Heart right ventricle (tissue), 16 donors: ENCODE results near the gene ABLIM1. TPM values are rescaled to one million over a fixed set of nuclear protein-coding genes. Genes with fewer than 3 reads are reported as not detected.

Experiments
- ATAC-seq, 8 donors: fragments of 200-7000 bp; cut with Tn5 transposase; one replicate each; pipeline ENCODE4 v1.9.1; 2020; ENCODE audit warnings: mild to moderate bottlenecking in 8 of 8, moderate library complexity in 8 of 8, moderate number of reproducible peaks in 1 of 8
- DNase-seq, 2 donors: peaks; one replicate each; pipeline ENCODE4 v3.0.0-alpha.2; 2020
- H3K27ac ChIP-seq, 10 donors: fragments of 200-600 bp; sonication (generic) in 2 of 10; one replicate each; pipeline versions ENCODE4 v1.5.0 to v1.8.0; 2020 to 2022; ENCODE audit warnings: mild to moderate bottlenecking in 3 of 10
- H3K27me3 ChIP-seq, 7 donors: fragments of 200-600 bp; one replicate each; pipeline ENCODE4 v1.8.0; 2021 to 2022; ENCODE audit warnings: mild to moderate bottlenecking in 2 of 7
- H3K36me3 ChIP-seq, 9 donors: fragments of 200-600 bp; sonication (generic) in 1 of 9; one replicate each; pipeline versions ENCODE4 v1.5.0 to v1.8.0; 2020 to 2022; ENCODE audit warnings: mild to moderate bottlenecking in 2 of 9
- H3K4me1 ChIP-seq, 9 donors: fragments of 200-600 bp; sonication (generic) in 1 of 9; one replicate each; pipeline versions ENCODE4 v1.5.0 to v1.8.0; 2020 to 2022; ENCODE audit warnings: mild to moderate bottlenecking in 4 of 9
- H3K4me3 ChIP-seq, 10 donors: fragments of 200-600 bp; sonication (generic) in 2 of 10; one replicate each; pipeline versions ENCODE4 v1.5.0 to v1.8.0; 2020 to 2022; ENCODE audit warnings: mild to moderate bottlenecking in 7 of 10, moderate library complexity in 2 of 10
- H3K9me3 ChIP-seq, 11 donors: fragments of 200-600 bp in 10 of 11; sonication (generic) in 2 of 11; one replicate each; pipeline versions ENCODE4 v1.5.0 to v1.8.0; 2013 to 2022; ENCODE audit warnings: mild to moderate bottlenecking in 2 of 11, control low read depth in 1 of 11, moderate library complexity in 1 of 11
- WGBS, 2 donors: extraction: QIAGEN DNeasy Blood & Tissue Kit; methylation state at CpG; one replicate each; pipeline ENCODE4 v1.1.7; 2013; ENCODE audit warnings: inconsistent platforms in 1 of 2; 5-methylcytosine and 5-hydroxymethylcytosine counted together
- intact Hi-C, 10 donors: fragments of 100-400 bp; cut with DNase I; formaldehyde crosslinking; loops; one replicate each; pipeline versions ENCODE4 v1.11.1 to v1.14.2; 2022
- polyA plus RNA-seq, 2 donors: library from polyadenylated mRNA; stranded (reverse); fragments of 200-250 nt; gene quantifications; one replicate each; pipeline ENCODE4 v1.2.3, GENCODE V29; 2013
- total RNA-seq, 10 donors: library from RNA; stranded (reverse); fragmentation: NEBNext Ultra II Directional in 3 of 10; extraction: Animal tissue kit (Norgen Biotek cat#: 25700) in 3 of 10; gene quantifications; one replicate each; pipeline versions ENCODE4 v1.2.1 to v1.2.4, GENCODE V29; 2021 to 2023
- TF ChIP-seq, protein P1 (sequence below), 9 donors: fragments of 200-600 bp; sonication (generic) in 2 of 9; IDR thresholded peaks; one replicate each; pipeline versions ENCODE4 v1.5.0 to v1.8.0; 2021 to 2022; ENCODE audit warnings: antibody characterized with exemption in 9 of 9, mild to moderate bottlenecking in 5 of 9, moderate library complexity in 1 of 9
- donor health status: Arrhythmogenic right ventricular cardiomyopathy.
- donor health status: ischemic (EF 13 %, LVEDD 7.1; RV severe dilation, severe dysfunction).
- donor health status: healthy with polysubstance abuse.
- donor health status: DM: no; HTN: yes; CAD: no.
- donor health status: DM: no; HTN: no; CAD: no.
- donor health status: ischemic (EF 25% LVEDD 6.9; RV normal size, moderate dysfunction).
- donor health status: ischemic (EF 25% LVEDD 5.7; RV mildly dilated, moderate dysfunction).
- donor health status: healthy.
- donor health status: DM: yes; HTN: yes; CAD: no.
- donor health status: Ischemic cardiomyopathy.
- donor health status: ischemic (EF 35%, LVEDD 5.7; RV mildly dilated, moderate dysfunction).
- donor health status: nonischemic (EF 11% LVEDD 7.7; RV severe dilation, severe dysfunction).
- donor health status: DM: yes; HTN: yes; CAD: no.
- donor health status: PGD.
- donor health status: ischemic (EF 29% LVEDD 5.4; RV normal size, mild dysfunction).
- donor health status: nonischemic (EF 23%, LVEDD 6.1; RV moderate dilation, normal function).

Gene ABLIM1
- total and polyA plus RNA-seq, 12 donors, result 119 to 816 (median 600) TPM

DNA sequence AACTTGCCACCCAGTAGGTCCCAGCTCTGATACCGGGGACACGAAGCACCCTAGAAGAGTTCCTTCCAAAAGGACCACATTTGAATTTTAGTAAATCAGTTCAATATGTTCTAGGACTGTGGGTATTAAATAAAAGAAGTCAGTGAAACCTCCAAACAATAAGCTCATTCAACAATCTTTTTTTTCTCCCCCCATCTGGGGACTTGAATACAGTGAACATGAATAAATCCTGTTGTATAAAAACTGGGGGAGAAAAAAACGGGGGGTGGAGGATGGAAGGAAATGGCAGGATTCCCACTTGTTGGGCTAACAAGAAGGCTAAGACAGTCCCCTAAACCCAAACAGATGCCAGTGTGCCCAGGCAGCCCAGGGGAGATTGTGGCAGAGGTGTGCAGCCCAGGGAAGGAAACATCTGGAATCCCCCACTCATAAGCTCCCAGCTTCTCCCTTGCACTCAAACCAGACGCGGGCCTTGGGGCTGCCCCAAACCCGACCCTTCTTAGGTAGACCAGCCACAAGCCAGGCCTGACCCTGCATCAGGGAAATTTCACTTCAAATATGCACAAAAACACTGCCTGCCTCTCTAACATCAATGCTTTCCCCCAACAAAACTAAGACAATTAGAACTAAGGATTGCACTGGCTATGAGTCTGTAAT is 262.6 kb downstream of the ABLIM1 start:
- H3K4me3 ChIP-seq, result no peak overlapping the region
- no peak for ATAC-seq
- H3K9me3 ChIP-seq, result no peaks in the 10 kb centered on the region
- peaks cover 0 to 18% (median 0%) of the 10 kb centered on the region in 7 donors for H3K27me3 ChIP-seq
- intact Hi-C loops, result loop anchor here in 1 of 10 donors (10.0 kb wide), 1 partner anchor 51 kb away; no protein-coding TSS in a partner anchor
- no peaks in the 10 kb centered on the region for H3K36me3 ChIP-seq
- 82 to 91% methylated on average over 6 of the region's 6 CpGs for WGBS, 2 donors
- no peak for DNase-seq
- TF ChIP-seq, protein P1, sequence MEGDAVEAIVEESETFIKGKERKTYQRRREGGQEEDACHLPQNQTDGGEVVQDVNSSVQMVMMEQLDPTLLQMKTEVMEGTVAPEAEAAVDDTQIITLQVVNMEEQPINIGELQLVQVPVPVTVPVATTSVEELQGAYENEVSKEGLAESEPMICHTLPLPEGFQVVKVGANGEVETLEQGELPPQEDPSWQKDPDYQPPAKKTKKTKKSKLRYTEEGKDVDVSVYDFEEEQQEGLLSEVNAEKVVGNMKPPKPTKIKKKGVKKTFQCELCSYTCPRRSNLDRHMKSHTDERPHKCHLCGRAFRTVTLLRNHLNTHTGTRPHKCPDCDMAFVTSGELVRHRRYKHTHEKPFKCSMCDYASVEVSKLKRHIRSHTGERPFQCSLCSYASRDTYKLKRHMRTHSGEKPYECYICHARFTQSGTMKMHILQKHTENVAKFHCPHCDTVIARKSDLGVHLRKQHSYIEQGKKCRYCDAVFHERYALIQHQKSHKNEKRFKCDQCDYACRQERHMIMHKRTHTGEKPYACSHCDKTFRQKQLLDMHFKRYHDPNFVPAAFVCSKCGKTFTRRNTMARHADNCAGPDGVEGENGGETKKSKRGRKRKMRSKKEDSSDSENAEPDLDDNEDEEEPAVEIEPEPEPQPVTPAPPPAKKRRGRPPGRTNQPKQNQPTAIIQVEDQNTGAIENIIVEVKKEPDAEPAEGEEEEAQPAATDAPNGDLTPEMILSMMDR (IDR thresholded peaks at IDR 0.05), result no peak
- peaks cover 3 to 71% (median 34%) of the 10 kb centered on the region in 9 donors for H3K4me1 ChIP-seq
- no peak overlapping the region for H3K27ac ChIP-seq

DNA sequence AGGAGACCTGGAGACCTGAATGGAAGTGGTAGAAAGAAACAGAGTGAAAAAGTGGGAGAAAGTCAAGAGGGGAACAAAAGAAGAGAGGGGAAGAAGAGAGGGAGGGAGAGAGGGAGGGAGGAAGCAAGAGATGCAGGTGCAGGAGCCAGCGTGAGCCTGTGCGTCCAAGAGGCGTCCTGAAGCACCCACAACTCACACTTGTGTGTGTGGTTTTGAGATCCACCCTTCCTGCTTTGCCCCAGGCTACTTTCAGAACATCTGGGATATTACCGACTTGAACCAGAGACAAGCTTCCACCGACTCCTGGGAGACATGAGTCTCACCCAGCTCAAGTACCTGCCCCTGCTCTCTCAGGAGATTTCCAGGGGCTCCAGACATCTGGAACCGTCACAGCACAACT is 263.5 kb downstream of the ABLIM1 start:
- Histone ChIP-seq H3K27me3 (peaks cover 0 to 14% (median 0%) of the 10 kb centered on the region in 7 donors), H3K36me3 (no peaks in the 10 kb centered on the region), H3K4me1 (peaks cover 3 to 69% (median 26%) of the 10 kb centered on the region in 9 donors), H3K4me3 (no peak overlapping the region), H3K27ac (no peak overlapping the region), H3K9me3 (no peaks in the 10 kb centered on the region)
- DNase-seq (no peak), ATAC-seq (no peak)
- intact Hi-C loops, result loop anchor here in 1 of 10 donors (10.0 kb wide), 1 partner anchor 50 kb away; no protein-coding TSS in a partner anchor
- TF ChIP-seq, protein P1 (IDR thresholded peaks at IDR 0.05), result no peak
- 83 to 94% methylated on average over 6 of the region's 6 CpGs for WGBS, 2 donors

DNA sequence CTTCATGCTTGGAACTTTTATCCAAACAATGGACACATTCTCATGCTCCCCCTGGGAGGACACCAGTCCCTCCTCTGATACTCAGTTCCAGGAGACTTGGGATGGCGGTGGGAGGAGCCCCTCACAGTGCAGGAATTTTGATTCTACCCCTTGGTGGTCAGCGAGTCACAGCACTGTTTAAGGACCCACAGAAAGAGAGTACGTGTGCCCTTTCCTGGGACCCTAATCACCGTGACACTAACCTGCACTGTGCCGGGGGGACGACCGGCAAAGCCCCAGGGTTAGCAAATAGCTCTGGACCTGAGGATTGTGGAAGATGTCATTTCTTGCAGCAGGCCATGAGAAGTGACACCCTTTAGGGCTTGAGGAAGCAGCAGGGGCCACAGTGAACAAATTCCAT is 264.2 kb downstream of the ABLIM1 start:
- no peak overlapping the region for H3K4me3 ChIP-seq

DNA sequence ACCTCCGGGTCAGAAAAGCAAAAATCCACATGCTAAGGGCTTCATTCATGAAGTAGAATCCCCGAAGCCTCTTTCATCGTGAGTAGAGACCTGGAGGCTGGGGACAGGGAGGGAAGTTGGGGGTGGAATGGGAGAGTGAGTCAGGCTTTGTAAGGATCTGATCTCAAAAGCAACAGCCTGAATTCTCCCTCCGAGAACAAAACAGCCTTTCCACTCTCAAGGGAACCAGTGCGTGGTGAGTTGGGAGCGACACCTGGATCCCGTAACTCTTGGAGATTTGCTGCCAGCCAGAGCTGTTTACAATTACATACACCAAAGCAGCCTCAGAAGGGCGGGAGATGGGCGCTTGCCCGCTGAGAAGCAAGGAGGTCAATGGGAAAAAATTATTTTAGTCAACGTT is 264.6 kb downstream of the ABLIM1 start:
- 61 to 63% methylated on average over 11 of the region's 11 CpGs for WGBS, 2 donors
- intact Hi-C loops, result loop anchor here in 1 of 10 donors (10.0 kb wide), 1 partner anchor 49 kb away; no protein-coding TSS in a partner anchor
- DNase-seq (no peak), ATAC-seq (peak in 2 of 8 donors; percentile 14 to 46)
- Histone ChIP-seq H3K4me3 (no peak overlapping the region), H3K36me3 (no peaks in the 10 kb centered on the region), H3K27ac (peak overlapping the region in 2 of 10 donors; percentile 14 to 21), H3K27me3 (peaks cover 0 to 7% (median 0%) of the 10 kb centered on the region in 7 donors), H3K9me3 (no peaks in the 10 kb centered on the region), H3K4me1 (peaks cover 3 to 69% (median 27%) of the 10 kb centered on the region in 9 donors)
- TF ChIP-seq, protein P1 (IDR thresholded peaks at IDR 0.05), result no peak

More for the DNA sequence above, 264.2 kb downstream of the ABLIM1 start:
- TF ChIP-seq, protein P1 (IDR thresholded peaks at IDR 0.05), result no peak
- WGBS, 2 donors, result 81 to 88% methylated on average over 7 of the region's 7 CpGs
- peaks cover 3 to 69% (median 27%) of the 10 kb centered on the region in 9 donors for H3K4me1 ChIP-seq
- no peak overlapping the region for H3K27ac ChIP-seq
- intact Hi-C loops, result loop anchor here in 1 of 10 donors (10.0 kb wide), 1 partner anchor 49 kb away; no protein-coding TSS in a partner anchor
- DNase-seq (no peak), ATAC-seq (no peak)
- peaks cover 0 to 8% (median 0%) of the 10 kb centered on the region in 7 donors for H3K27me3 ChIP-seq
- no peaks in the 10 kb centered on the region for H3K9me3 ChIP-seq
- H3K36me3 ChIP-seq, result no peaks in the 10 kb centered on the region
